Neural progenitor cell (in vitro differentiated cells): ENCODE results near the gene PDGFC.

Experiments used
- CTCF ChIP-seq: fragments of 200-600 bp; sonication (generic); IDR thresholded peaks from 2 replicates; pipeline ENCODE4 v1.5.1; 2017; ENCODE audit warnings: antibody characterized with exemption, mild to moderate bottlenecking
- EZH2 ChIP-seq: fragments of 200-600 bp; sonication (generic); IDR thresholded peaks from 2 replicates; pipeline ENCODE4 v1.6.1; 2017; ENCODE audit warnings: antibody characterized with exemption, mild to moderate bottlenecking, moderate library complexity
- EZH2phosphoT487 ChIP-seq: fragments of 200-600 bp; sonication (generic); IDR thresholded peaks from 2 replicates; pipeline ENCODE4 v1.6.1; 2017; ENCODE audit warnings: antibody characterized with exemption

DNA sequence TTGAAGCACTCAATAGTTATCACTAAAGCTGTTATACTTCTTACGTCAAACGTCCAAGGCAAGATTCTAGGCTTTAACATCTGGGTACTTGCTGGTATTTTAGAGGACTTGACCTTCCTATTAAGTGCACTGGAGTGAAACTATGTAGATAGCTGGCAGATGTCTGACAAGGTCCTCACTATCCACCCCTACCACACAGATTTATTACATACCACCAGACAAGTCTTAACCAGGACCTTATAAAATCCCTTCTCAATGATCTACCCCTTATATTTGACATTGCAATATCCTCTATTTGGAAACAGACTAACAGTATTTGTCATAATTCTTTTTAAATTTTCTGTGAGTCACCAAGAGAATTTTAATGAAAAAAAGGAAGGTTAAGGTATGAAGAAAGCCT lies 78.8 kb downstream of the PDGFC start:
- TF ChIP-seq CTCF (no peak), EZH2phosphoT487 (no peak), EZH2 (no peak)
